ENCODE data around the gene CCDC171.

DNA sequence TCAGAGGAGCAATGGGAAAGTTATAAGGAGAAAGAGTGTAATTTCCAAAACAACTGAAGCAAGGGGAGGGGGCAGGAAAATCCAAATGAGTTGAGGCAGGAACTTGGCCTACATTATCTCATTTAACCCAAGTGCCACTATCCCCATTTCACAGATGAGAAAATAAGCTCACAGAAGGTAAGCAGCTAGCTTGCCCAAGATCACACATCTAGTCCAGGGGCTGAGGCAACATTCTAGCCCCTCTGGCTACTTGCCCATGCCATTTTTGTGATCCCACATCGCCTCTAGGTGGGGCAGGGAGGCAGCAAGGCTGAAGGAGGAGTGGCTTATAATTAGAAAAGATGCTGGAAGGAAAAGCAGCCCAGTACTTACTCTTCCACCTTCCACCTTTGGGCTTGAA is 39.5 kb upstream of the CCDC171 start:
- TF ChIP-seq POLR2A (IDR thresholded peaks at IDR 0.05) (no peak), CTCF (IDR thresholded peaks at IDR 0.05) (no peak)

Data from Peyer's patch (tissue), 4 donors.